K562 (cell line): ENCODE measurements around the gene SESN2. TPM values are rescaled to one million over a fixed set of nuclear protein-coding genes. Genes with fewer than 3 reads are reported as not detected.
A peak's percentile ranks its signal among the peaks of the same experiment; 100 is the strongest.

Experiments
- ATAC-seq: fragments of 200-7000 bp; cut with Tn5 transposase; 3 replicates; pipeline ENCODE4 v1.9.1; 2020; ENCODE audit warnings: moderate library complexity
- BruUV-seq: library from RNA; stranded (reverse); fragments of 400-500 nt; replicated peaks from 2 replicates; lab custom pipeline; 2021; lab: Mats Ljungman, UMichigan
- CTCF ChIA-PET: fragments of 300-600 bp; formaldehyde crosslinking; extraction: SDS; loops from one replicate; lab custom pipeline; 2021; ENCODE audit warnings: low intra/inter-chr PET ratio; lab: Yijun Ruan, JAX
- POLR2A ChIA-PET: fragments of 300-600, 350-650 bp; sonication (Branson Sonifier 250); formaldehyde crosslinking; extraction: SDS; loops from one replicate; lab custom pipeline; 2021; ENCODE audit warnings: antibody characterized with exemption, inconsistent platforms; lab: Yijun Ruan, JAX
- DNase-seq, 4 experiments: peaks; one replicate each; pipeline versions ENCODE4 v3.0.0 to v3.0.0-alpha.2; 2011 to 2018; ENCODE audit warnings: low spot score in 3 of 4, mixed read lengths in 3 of 4; ENCODE audit errors: extremely low read depth in 1 of 4
- FAIRE-seq: peaks from 2 replicates; lab custom pipeline; 2011; peaks lifted over from hg19 to GRCh38; lab: Jason Lieb, UNC
- H2AFZ ChIP-seq: 2 replicates; pipeline ENCODE4 v1.6.0; 2011; ENCODE audit warnings: low read depth, low read length, control low read depth, inconsistent platforms
- H3K27ac ChIP-seq: fragments of 200-600 bp; 3 replicates; pipeline ENCODE4 v1.8.0; 2011; ENCODE audit warnings: low read depth, mild to moderate bottlenecking, control low read depth, inconsistent platforms, low read length, moderate library complexity, mixed read lengths; ENCODE audit errors: extremely low read depth
- H3K27me3 ChIP-seq, 2 experiments: fragments of 300-600 bp in 1 of 2; 2 replicates in 1 of 2; 3 replicates in 1 of 2; pipeline versions ENCODE4 v1.6.0 to v1.8.0; 2011; ENCODE audit warnings: inconsistent platforms in 2 of 2, low read length in 2 of 2, mild to moderate bottlenecking in 1 of 2, mixed read lengths in 1 of 2, moderate library complexity in 1 of 2; ENCODE audit not compliant: control insufficient read depth in 2 of 2, insufficient read depth in 2 of 2
- H3K36me3 ChIP-seq: fragments of 300-600 bp; 3 replicates; pipeline ENCODE4 v1.8.0; 2011; ENCODE audit warnings: mild to moderate bottlenecking, low read length, inconsistent platforms; ENCODE audit not compliant: control insufficient read depth, insufficient read depth
- H3K4me1 ChIP-seq, 2 experiments: fragments of 200-600 bp in 1 of 2; replicated peaks in 1 of 2; 2 replicates in 1 of 2; 3 replicates in 1 of 2; pipeline versions ENCODE4 v1.5.1 to v1.8.0; 2011; ENCODE audit warnings: inconsistent platforms in 2 of 2, low read length in 2 of 2, mild to moderate bottlenecking in 1 of 2, mixed read lengths in 1 of 2, moderate library complexity in 1 of 2; ENCODE audit not compliant: control insufficient read depth in 2 of 2, insufficient read depth in 2 of 2
- H3K4me2 ChIP-seq: 2 replicates; pipeline ENCODE4 v1.6.1; 2011; ENCODE audit warnings: low read length, control low read depth, inconsistent platforms, mixed read lengths; ENCODE audit not compliant: insufficient read depth
- H3K4me3 ChIP-seq: fragments of 200-600 bp; sonication (generic), shearing (Covaris generic); 2 replicates; pipeline ENCODE4 v1.5.1; 2016; ENCODE audit warnings: control low read depth, inconsistent platforms
- H3K79me2 ChIP-seq: fragments of 200-600 bp; 3 replicates; pipeline ENCODE4 v1.8.0; 2011; ENCODE audit warnings: low read length, inconsistent platforms; ENCODE audit not compliant: control insufficient read depth, insufficient read depth
- H3K9ac ChIP-seq, 2 experiments: 2 replicates each; pipeline versions ENCODE4 v1.6.0 to v1.6.1; 2011; ENCODE audit warnings: low read depth in 2 of 2, low read length in 2 of 2, control low read depth in 1 of 2, inconsistent platforms in 1 of 2, mild to moderate bottlenecking in 1 of 2, mixed read lengths in 1 of 2; ENCODE audit not compliant: insufficient read depth in 1 of 2
- H3K9me1 ChIP-seq: one replicate; pipeline ENCODE4 v1.6.0; 2011; ENCODE audit warnings: inconsistent platforms, mild to moderate bottlenecking, low read length, moderate library complexity; ENCODE audit not compliant: control insufficient read depth, insufficient read depth
- H3K9me3 ChIP-seq: replicated peaks from 2 replicates; pipeline ENCODE4 v1.5.1; 2011; ENCODE audit warnings: low read depth, low read length, inconsistent platforms; ENCODE audit not compliant: control insufficient read depth, insufficient read depth
- H4K20me1 ChIP-seq: replicated peaks from 2 replicates; pipeline ENCODE4 v1.6.1; 2011; ENCODE audit warnings: low read length, inconsistent platforms, mixed read lengths; ENCODE audit not compliant: control insufficient read depth, insufficient read depth
- BCOR ChIP-seq: fragments of 450-650 bp; IDR thresholded peaks from 2 replicates; pipeline ENCODE4 v1.6.1; 2016
- CBFA2T2 ChIP-seq: fragments of 450-650 bp; conservative IDR thresholded peaks from 2 replicates; pipeline ENCODE4 v1.6.1; 2017; ENCODE audit warnings: mild to moderate bottlenecking
- CBFA2T3 ChIP-seq: fragments of 450-650 bp; IDR thresholded peaks from 2 replicates; pipeline ENCODE4 v1.6.1; 2017
- CHCHD3 ChIP-seq: fragments of 250-450 bp; sonication (Bioruptor Pico); IDR thresholded peaks from 2 replicates; pipeline ENCODE4 v2.1.2; 2022; ENCODE audit warnings: mild to moderate bottlenecking
- ESRRA ChIP-seq: fragments of 450-650 bp; IDR thresholded peaks from 2 replicates; pipeline ENCODE4 v1.6.1; 2014; ENCODE audit warnings: low read depth, mild to moderate bottlenecking, moderate library complexity, borderline replicate concordance
- MECOM ChIP-seq: fragments of 250-450 bp; sonication (Bioruptor Pico); IDR thresholded peaks from 2 replicates; pipeline ENCODE4 v1.8.0; 2022; ENCODE audit warnings: inconsistent platforms
- MTA3 ChIP-seq: fragments of 450-650 bp; formaldehyde crosslinking; IDR thresholded peaks from 2 replicates; pipeline ENCODE4 v1.6.1; 2017; ENCODE audit warnings: mild to moderate bottlenecking, borderline replicate concordance
- NEUROD1 ChIP-seq: fragments of 150-350 bp; IDR thresholded peaks from 2 replicates; pipeline ENCODE4 v1.6.1; 2014; ENCODE audit warnings: borderline replicate concordance, low read length, low read depth; ENCODE audit not compliant: partially characterized antibody
- NFXL1 ChIP-seq: fragments of 450-650 bp; formaldehyde crosslinking; IDR thresholded peaks from 2 replicates; pipeline ENCODE4 v1.4.0; 2021; ENCODE audit warnings: mild to moderate bottlenecking
- NR1H2 ChIP-seq: sonication (generic); formaldehyde crosslinking; IDR thresholded peaks from 2 replicates; pipeline ENCODE4 v1.4.0; 2020; ENCODE audit warnings: mild to moderate bottlenecking, missing genetic modification reagents
- NR2F6 ChIP-seq: fragments of 450-650 bp; formaldehyde crosslinking; IDR thresholded peaks from 2 replicates; pipeline ENCODE4 v1.4.0; 2020; ENCODE audit warnings: mild to moderate bottlenecking
- PHF20 ChIP-seq: fragments of 450-650 bp; IDR thresholded peaks from 2 replicates; pipeline ENCODE4 v1.6.1; 2018; ENCODE audit not compliant: partially characterized antibody
- POLR2AphosphoS2 ChIP-seq: IDR thresholded peaks from 2 replicates; pipeline ENCODE4 v1.6.1; 2012; ENCODE audit warnings: low read length, improper control_type of control experiment
- POLR3G ChIP-seq: IDR thresholded peaks from 2 replicates; pipeline ENCODE4 v1.6.1; 2011; ENCODE audit not compliant: insufficient read length, insufficient replicate concordance; ENCODE audit errors: extremely low read depth
- TBL1XR1 ChIP-seq, 2 experiments: IDR thresholded peaks; 2 replicates each; pipeline ENCODE4 v1.6.1; 2012; ENCODE audit warnings: improper control_type of control experiment in 2 of 2, low read length in 2 of 2, mild to moderate bottlenecking in 1 of 2
- ZNF444 ChIP-seq: fragments of 250-450 bp; sonication (Bioruptor Pico); IDR thresholded peaks from 2 replicates; pipeline ENCODE4 v1.4.0; 2020; ENCODE audit warnings: mild to moderate bottlenecking, moderate library complexity
- WGBS: fragments of 100-300 bp; shearing (Covaris generic); methylation state at CpG from one replicate; pipeline ENCODE4 v1.1.6; 2016; ENCODE audit warnings: low coverage, mixed read lengths; ENCODE audit not compliant: insufficient coverage; ENCODE audit errors: missing lambda C conversion rate; 5-methylcytosine and 5-hydroxymethylcytosine counted together
- in situ Hi-C: fragments of 300-500 bp; cut with MboI; formaldehyde crosslinking; loops from 4 replicates; pipeline ENCODE4 v1.15.0; 2018; ENCODE audit warnings: inconsistent platforms, mixed read lengths
- intact Hi-C: fragments of 100-400 bp; cut with micrococcal nuclease; formaldehyde crosslinking; loops from 2 replicates; pipeline ENCODE4 v1.14.2; 2022
- polyA plus RNA-seq, 8 experiments: library from polyadenylated mRNA; depleted of rRNA in 4 of 8; stranded (reverse) in 5 of 8; unstranded in 3 of 8; fragments of >200 nt; fragmentation: Nextera tagmentation in 2 of 8; fragmentation: Illumina TruSeq in 1 of 8; extraction: Ambion mirVana in 2 of 8; extraction: Trizol in 1 of 8; gene quantifications; 2 replicates each; pipeline versions ENCODE4 v1.2.1 to v1.2.3, GENCODE V29; 2011 to 2014; ENCODE audit warnings: inconsistent platforms in 1 of 8, missing spikeins in 1 of 8
- total RNA-seq, 7 experiments: library from RNA; depleted of rRNA in 6 of 7; stranded (reverse); fragments of >200 nt in 6 of 7; fragmentation: Illumina TruSeq in 2 of 7; extraction: Trizol in 2 of 7; gene quantifications; 2 replicates each; pipeline versions ENCODE4 v1.2.1 to v1.2.3, GENCODE V29; 2011 to 2021; ENCODE audit warnings: low replicate concordance in 1 of 7

SESN2 gene
- total and polyA plus RNA-seq, 9 of the 15 experiments (the other 6 are each of a cell fraction or from before 2014, with no cell fraction given), result 3.7 to 71.3 (median 16.8) TPM

GRCh38 chr1:28288487-28288886, 29.2 kb downstream of the SESN2 start:
- in situ Hi-C loops, result no loop called here
- H2AFZ ChIP-seq, result peak overlapping the region; percentile 69; the same call in 1 of the 2 replicates
- FAIRE-seq, result no peak
- no peaks in the 10 kb centered on the region for H3K27me3 ChIP-seq
- no peaks in the 10 kb centered on the region for H3K9me3 ChIP-seq
- ChIA-PET POLR2A (interaction anchor here (0.6 to 22.4 kb wide), 5 partner anchors 13 to 201 kb away, joined by 3 to 547 read pairs (median 6); partner anchors contain the start of genes MED18 and SESN2), CTCF (no interaction called here)
- no peaks in the 10 kb centered on the region for H3K36me3 ChIP-seq
- intact Hi-C loops, result no loop called here
- 49% methylated on average over 8 of the region's 8 CpGs for WGBS
- DNase-seq, result peak in 1 of 4 experiments; percentile 16
- no peaks in the 10 kb centered on the region; the same call in 1 of the 2 replicates for H4K20me1 ChIP-seq
- no peak overlapping the region; a peak in 1 of 4 replicates for H3K9ac ChIP-seq
- BruUV-seq, result no TSS peak
- TF ChIP-seq TBL1XR1 (IDR thresholded peaks at IDR 0.05; ENCODE audit: low read length in 2 of 2) (no peak), POLR2AphosphoS2 (no peak), ESRRA (no peak), NR1H2 (CRISPR knock-in tag) (no peak), ZNF444 (CRISPR knock-in tag) (no peak), CHCHD3 (CRISPR knock-in tag) (no peak), CBFA2T2 (peak; percentile 23; the same call in 1 of the 2 replicates), MECOM (no peak), MTA3 (no peak), NEUROD1 (no peak), NFXL1 (no peak), PHF20 (no peak), BCOR (no peak), NR2F6 (CRISPR knock-in tag) (no peak), POLR3G (no peak), CBFA2T3 (peak; percentile 58)
- no peak overlapping the region for H3K4me3 ChIP-seq
- H3K4me2 ChIP-seq, result 0 out of 2 replicates have a peak overlapping the region, but pooled peaks have one; percentile 1
- no peak for ATAC-seq
- H3K9me1 ChIP-seq, result no peaks in the 10 kb centered on the region
- H3K27ac ChIP-seq, result no peak overlapping the region; the same call in 2 of the 3 replicates
- H3K79me2 ChIP-seq, result no peaks in the 10 kb centered on the region
- H3K4me1 ChIP-seq, result peaks cover 6 to 7% of the 10 kb centered on the region in 2 experiments; a peak in 3 of 5 replicates
